ENCODE data around the gene PPP3CA.
"Not testable (repeated sequence)": the region's sequence is repeated elsewhere in the genome, so short reads cannot be mapped to it uniquely, and the experiment has no call there.

The PPP3CA gene

GRCh38 chr4:101182688-101183087, 164.6 kb downstream of the PPP3CA start:
- not testable (repeated sequence) for DNase-seq (ENCODE audit: low spot score); FAIRE-seq

GRCh38 chr4:101178731-101179130, 168.6 kb downstream of the PPP3CA start:
- peak; percentile 64 for DNase-seq (ENCODE audit: low spot score)

GRCh38 chr4:101177154-101177553, 170.2 kb downstream of the PPP3CA start:
- FAIRE-seq (no peak), DNase-seq (ENCODE audit: low spot score) (no peak)

More at GRCh38 chr4:101178731-101179130, 168.6 kb downstream of the PPP3CA start:
- peak; percentile 87 for FAIRE-seq

GRCh38 chr4:101175896-101176676, 171.2 kb downstream of the PPP3CA start:
- FAIRE-seq (no peak), DNase-seq (ENCODE audit: low spot score) (no peak)

- FAIRE-seq, result no peak
- DNase-seq (ENCODE audit: low spot score), result no peak
These were observed 172.5 kb downstream of the PPP3CA start for GRCh38 chr4:101174679-101175345.

GRCh38 chr4:101172369-101172768, 175.0 kb downstream of the PPP3CA start:
- no peak for FAIRE-seq
- DNase-seq (ENCODE audit: low spot score), result no peak

- FAIRE-seq, result no peak
- DNase-seq (ENCODE audit: low spot score), result peak; percentile 52
These were observed 175.6 kb downstream of the PPP3CA start for GRCh38 chr4:101171747-101172146.

- FAIRE-seq (no peak), DNase-seq (ENCODE audit: low spot score) (peak; percentile 51)
These were observed 178.0 kb downstream of the PPP3CA start for GRCh38 chr4:101169044-101170014.

- no peak for DNase-seq (ENCODE audit: low spot score)
- no peak for FAIRE-seq
These were observed 183.4 kb downstream of the PPP3CA start for GRCh38 chr4:101163936-101164335.

GRCh38 chr4:101162990-101163380, 184.3 kb downstream of the PPP3CA start:
- no peak for FAIRE-seq
- no peak for DNase-seq (ENCODE audit: low spot score)

GRCh38 chr4:101160792-101161592, 186.3 kb downstream of the PPP3CA start:
- no peak for DNase-seq (ENCODE audit: low spot score)
- no peak for FAIRE-seq

- no peak for DNase-seq (ENCODE audit: low spot score)
- FAIRE-seq, result no peak
These were observed 188.8 kb downstream of the PPP3CA start for GRCh38 chr4:101158507-101158906.

- DNase-seq (ENCODE audit: low spot score) (no peak), FAIRE-seq (no peak)
These were observed 189.2 kb downstream of the PPP3CA start for GRCh38 chr4:101158134-101158482.

GRCh38 chr4:101157415-101158133, 189.8 kb downstream of the PPP3CA start:
- FAIRE-seq, result no peak

GRCh38 chr4:101156619-101157310, 190.6 kb downstream of the PPP3CA start:
- no peak for DNase-seq (ENCODE audit: low spot score)
- no peak for FAIRE-seq

More at GRCh38 chr4:101157415-101158133, 189.8 kb downstream of the PPP3CA start:
- no peak for DNase-seq (ENCODE audit: low spot score)

GRCh38 chr4:101155945-101156344, 191.4 kb downstream of the PPP3CA start:
- FAIRE-seq (no peak), DNase-seq (ENCODE audit: low spot score) (no peak)

GRCh38 chr4:101155368-101155767, 192.0 kb downstream of the PPP3CA start:
- DNase-seq (ENCODE audit: low spot score) (peak; percentile 20), FAIRE-seq (no peak)

- DNase-seq (ENCODE audit: low spot score) (no peak), FAIRE-seq (no peak)
These were observed 193.7 kb downstream of the PPP3CA start for GRCh38 chr4:101153653-101154052.

GRCh38 chr4:101152521-101152920, 194.8 kb downstream of the PPP3CA start:
- FAIRE-seq, result no peak

GRCh38 chr4:101148551-101148950, 198.8 kb downstream of the PPP3CA start:
- FAIRE-seq (no peak), DNase-seq (ENCODE audit: low spot score) (no peak)

More at GRCh38 chr4:101152521-101152920, 194.8 kb downstream of the PPP3CA start:
- no peak for DNase-seq (ENCODE audit: low spot score)
